ENCODE results near the gene NXT1.

DNA sequence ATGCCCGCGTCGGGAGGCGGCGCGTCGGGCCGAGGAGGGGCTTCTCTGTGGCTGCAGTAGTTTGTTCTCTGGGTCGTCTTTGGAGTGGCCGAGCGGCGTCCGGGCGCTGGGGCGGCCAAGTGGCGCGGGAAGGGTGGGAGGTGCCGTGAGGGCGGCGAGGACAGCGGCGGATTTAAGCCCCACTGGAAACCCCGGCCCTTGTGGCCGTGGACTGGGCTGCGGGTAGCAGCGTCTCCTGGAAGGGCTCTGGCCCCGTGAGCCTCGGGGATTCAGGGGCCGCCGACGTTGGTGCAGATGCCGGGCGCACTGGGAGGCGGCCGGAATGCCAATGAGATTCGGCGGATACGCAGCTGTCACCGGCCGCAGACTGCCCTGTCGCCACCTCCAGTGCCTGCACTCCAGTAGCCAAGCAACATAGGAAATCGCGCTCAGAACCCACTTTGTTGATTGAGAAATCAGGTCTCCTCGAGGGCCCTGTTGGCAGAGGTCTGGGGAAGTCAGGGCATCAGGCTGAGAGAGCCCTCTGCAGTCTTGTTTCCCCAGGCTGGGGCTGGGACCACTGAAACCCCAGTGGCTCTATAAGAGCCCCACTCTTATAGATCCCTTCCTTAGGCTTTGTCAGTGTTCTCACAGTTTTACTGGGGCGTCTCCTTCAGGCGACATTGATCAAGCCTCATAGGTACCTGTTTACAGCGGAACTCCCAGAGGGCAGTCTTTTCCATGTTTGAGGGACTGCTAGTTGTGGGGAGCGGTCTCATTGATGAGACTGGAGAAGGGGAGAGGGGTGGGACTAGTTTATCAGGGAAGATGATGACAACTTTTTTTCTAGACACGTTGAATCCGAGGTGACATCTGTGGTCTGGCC lies 12.0 kb downstream of the NXT1 start:
- TF ChIP-seq POLR2A (IDR thresholded peaks at IDR 0.05; ENCODE audit: low read depth, low read length): no peak
- TF ChIP-seq POLR2AphosphoS5 (IDR thresholded peaks at IDR 0.05; ENCODE audit: low read depth, low read length): no peak

All from GM12892 (cell line).